GM12878 (cell line): ENCODE results near the gene CCDC120. TPM values are rescaled to one million over a fixed set of nuclear protein-coding genes. Genes with fewer than 3 reads are reported as not detected.

Experiments used
- ATF3 ChIP-seq: IDR thresholded peaks from 2 replicates; pipeline ENCODE4 v1.6.1; 2011; ENCODE audit warnings: low read depth, mild to moderate bottlenecking, low read length, moderate library complexity, borderline replicate concordance; ENCODE audit errors: extremely low read depth
- BCL3 ChIP-seq: IDR thresholded peaks from 2 replicates; pipeline ENCODE4 v1.6.1; 2011; ENCODE audit warnings: borderline replicate concordance, low read depth, mild to moderate bottlenecking, moderate library complexity, low read length; ENCODE audit not compliant: insufficient read depth, poor library complexity, severe bottlenecking
- CUX1 ChIP-seq: IDR thresholded peaks from 2 replicates; pipeline ENCODE4 v1.6.1; 2012; ENCODE audit warnings: improper control_type of control experiment, low read depth, low read length; ENCODE audit not compliant: insufficient replicate concordance
- DPF2 ChIP-seq: fragments of 450-650 bp; IDR thresholded peaks from 2 replicates; pipeline ENCODE4 v1.6.1; 2017; ENCODE audit warnings: mild to moderate bottlenecking
- ELK1 ChIP-seq: IDR thresholded peaks from 2 replicates; pipeline ENCODE4 v1.6.1; 2012; ENCODE audit warnings: low read depth, low read length, improper control_type of control experiment
- FOXK2 ChIP-seq: fragments of 450-650 bp; IDR thresholded peaks from 2 replicates; pipeline ENCODE4 v1.6.1; 2017; ENCODE audit warnings: mild to moderate bottlenecking, moderate library complexity
- MEF2A ChIP-seq: IDR thresholded peaks from 2 replicates; pipeline ENCODE4 v1.6.1; 2011; ENCODE audit warnings: low read depth, mild to moderate bottlenecking, low read length, moderate library complexity; ENCODE audit not compliant: insufficient read depth
- MYB ChIP-seq: fragments of 150-350 bp; IDR thresholded peaks from 2 replicates; pipeline ENCODE4 v1.6.1; 2014; ENCODE audit warnings: mild to moderate bottlenecking, low read depth, low read length, borderline replicate concordance
- NFYA ChIP-seq: IDR thresholded peaks from 2 replicates; pipeline ENCODE4 v1.6.1; 2011; ENCODE audit warnings: low read depth, mild to moderate bottlenecking, low read length, improper control_type of control experiment, borderline replicate concordance
- NKRF ChIP-seq: fragments of 450-650 bp; conservative IDR thresholded peaks from 2 replicates; pipeline ENCODE4 v1.6.1; 2017; ENCODE audit warnings: mild to moderate bottlenecking, moderate library complexity
- PKNOX1 ChIP-seq: fragments of 450-650 bp; IDR thresholded peaks from 2 replicates; pipeline ENCODE4 v1.6.1; 2016; ENCODE audit warnings: mild to moderate bottlenecking
- PML ChIP-seq: IDR thresholded peaks from 2 replicates; pipeline ENCODE4 v1.6.1; 2012; ENCODE audit warnings: low read length, inconsistent platforms
- RAD51 ChIP-seq: fragments of 450-650 bp; IDR thresholded peaks from 2 replicates; pipeline ENCODE4 v1.6.1; 2016; ENCODE audit warnings: moderate library complexity, mild to moderate bottlenecking, inconsistent platforms
- SIN3A ChIP-seq: IDR thresholded peaks from 2 replicates; pipeline ENCODE4 v1.6.1; 2012; ENCODE audit warnings: low read depth, low read length, improper control_type of control experiment
- STAT1 ChIP-seq: fragments of 450-650 bp; conservative IDR thresholded peaks from 2 replicates; pipeline ENCODE4 v1.6.1; 2014; ENCODE audit warnings: antibody characterized with exemption, mild to moderate bottlenecking
- YY1 ChIP-seq: IDR thresholded peaks from 2 replicates; pipeline ENCODE4 v1.6.1; 2011; ENCODE audit warnings: low read depth, mild to moderate bottlenecking, low read length
- ZNF207 ChIP-seq: fragments of 450-650 bp; IDR thresholded peaks from 2 replicates; pipeline ENCODE4 v1.6.1; 2014; ENCODE audit warnings: antibody characterized with exemption, mild to moderate bottlenecking, borderline replicate concordance
- polyA plus RNA-seq, 11 experiments: library from polyadenylated mRNA; depleted of rRNA in 4 of 11; unstranded in 6 of 11; stranded (reverse) in 5 of 11; fragments of >200 nt; fragmentation: Nextera tagmentation in 4 of 11; fragmentation: Illumina TruSeq in 1 of 11; extraction: Ambion mirVana in 4 of 11; extraction: Trizol in 1 of 11; gene quantifications; 1 replicate in 1 of 11; 2 replicates in 10 of 11; pipeline versions ENCODE4 v1.2.1 to v1.2.3, GENCODE V29; 2011 to 2016; ENCODE audit warnings: inconsistent platforms in 2 of 11, missing spikeins in 2 of 11, low read depth in 1 of 11
- total RNA-seq, 4 experiments: library from RNA; depleted of rRNA in 3 of 4; stranded (reverse); fragments of >200 nt in 3 of 4; fragmentation: Illumina TruSeq in 1 of 4; extraction: Trizol in 1 of 4; gene quantifications; 2 replicates each; pipeline versions ENCODE4 v1.2.1 to v1.2.3, GENCODE V29; 2013 to 2021

CCDC120 gene
- total and polyA plus RNA-seq, 10 of the 15 experiments (the other 5 are each of a cell fraction or from before 2014, with no cell fraction given) = 0.11 to 4.1 (median 0.76) TPM

- no peak for TF ChIP-seq ELK1
- TF ChIP-seq FOXK2 = no peak
- TF ChIP-seq ZNF207 = no peak
- TF ChIP-seq PKNOX1 = no peak
- TF ChIP-seq NFYA = no peak
- TF ChIP-seq NKRF = no peak
- TF ChIP-seq MYB = no peak
- TF ChIP-seq CUX1 = no peak
- TF ChIP-seq SIN3A = no peak
- 0 out of 2 replicates have a peak, but pooled peaks have one; percentile 29 for TF ChIP-seq MEF2A
- TF ChIP-seq DPF2 = no peak
- TF ChIP-seq PML = no peak
- TF ChIP-seq BCL3 = no peak
- peak; percentile 71; the same call in 1 of the 2 replicates for TF ChIP-seq ATF3
- TF ChIP-seq YY1 = peak; percentile 50; the same call in 1 of the 2 replicates
- no peak for TF ChIP-seq RAD51
- no peak for TF ChIP-seq STAT1
Observed at GRCh38 chrX:49073601-49074575, 15.1 kb downstream of the CCDC120 start, which contains the start of gene PRAF2 (continued).
